ENCODE data around the gene TRAF4.

The TRAF4 gene

DNA sequence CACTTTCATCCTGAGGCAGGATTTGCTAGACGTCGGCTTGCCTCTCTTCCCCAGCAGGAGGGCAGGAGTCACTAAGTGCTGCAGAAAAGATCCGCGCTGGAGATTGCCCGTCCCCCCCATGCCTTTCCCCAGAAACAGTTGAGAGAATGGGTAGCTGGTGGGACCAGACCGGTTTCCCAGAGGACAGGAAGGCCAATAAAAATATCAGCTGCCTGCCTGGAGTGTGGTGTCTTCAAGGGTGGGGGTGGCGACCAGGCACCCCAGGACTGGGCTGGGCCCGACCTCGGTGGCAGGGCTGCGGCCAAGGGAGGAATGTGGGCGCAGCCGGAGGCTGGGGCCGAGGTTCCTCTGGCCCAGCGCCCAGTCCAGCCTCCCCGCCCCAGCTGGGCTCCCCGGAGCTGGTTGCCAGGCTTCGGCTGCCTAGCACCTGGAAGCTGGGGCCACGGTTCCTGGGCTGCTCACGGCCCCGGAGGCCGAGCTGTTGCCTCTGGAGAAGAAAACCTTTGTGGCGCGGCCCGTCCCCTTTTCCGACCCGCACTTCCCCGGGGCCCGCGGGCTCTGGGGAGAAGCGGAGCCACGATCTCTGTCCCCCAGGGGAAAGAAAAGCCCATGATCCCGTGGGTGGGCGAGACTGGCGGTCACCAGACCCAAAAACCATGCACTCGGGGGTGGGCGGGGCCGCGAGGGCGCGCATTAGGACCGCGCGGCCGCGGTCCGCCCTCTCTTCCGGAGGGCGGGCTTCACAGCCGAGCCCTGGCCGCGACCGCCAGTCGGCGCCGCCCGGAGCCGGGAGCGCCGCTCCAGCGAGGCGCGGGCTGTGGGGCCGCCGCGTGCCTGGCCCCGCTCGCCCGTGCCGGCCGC, at the start of gene TRAF4:
TSS of gene TRAF4 (plus strand) at position 769 of the 861 bp plus-strand sequence. CDS start 102 bp downstream, outside the sequence.
- DNase-seq = peak; percentile 69 to 87

DNA sequence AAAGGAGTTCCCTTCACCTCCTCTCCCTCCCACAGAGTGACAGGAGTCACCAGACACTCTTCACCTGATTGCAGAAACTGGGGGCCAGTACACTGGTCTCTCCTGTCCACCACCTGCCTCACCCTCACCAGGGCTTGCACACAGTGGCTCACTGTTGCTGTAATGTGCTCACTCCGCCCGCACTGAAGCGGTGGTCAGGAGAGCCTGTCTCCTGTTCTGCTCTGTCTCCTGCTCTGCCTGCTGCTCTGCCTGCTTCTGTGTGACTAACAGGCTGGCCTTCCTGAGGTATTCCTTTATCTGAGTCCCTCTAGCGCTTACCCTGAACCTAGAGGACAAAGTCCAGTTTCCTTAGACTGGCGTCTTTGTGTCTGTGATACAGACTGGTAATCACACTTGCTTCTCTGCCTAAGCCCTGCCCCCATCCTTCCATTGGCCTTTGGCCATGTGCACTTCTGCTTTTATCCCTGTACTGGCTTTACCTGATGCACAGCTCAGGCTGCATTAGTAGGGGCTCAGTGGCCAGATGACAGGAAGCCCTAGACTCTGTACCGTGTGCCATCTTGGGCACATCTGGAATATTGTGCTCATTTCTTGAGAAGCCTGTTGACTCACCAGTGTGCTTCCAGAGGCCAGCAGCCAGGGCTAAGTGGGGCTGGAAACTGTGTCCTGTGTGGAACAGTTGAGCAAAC, 45.4 kb upstream of the TRAF4 start:
- DNase-seq = no peak

DNA sequence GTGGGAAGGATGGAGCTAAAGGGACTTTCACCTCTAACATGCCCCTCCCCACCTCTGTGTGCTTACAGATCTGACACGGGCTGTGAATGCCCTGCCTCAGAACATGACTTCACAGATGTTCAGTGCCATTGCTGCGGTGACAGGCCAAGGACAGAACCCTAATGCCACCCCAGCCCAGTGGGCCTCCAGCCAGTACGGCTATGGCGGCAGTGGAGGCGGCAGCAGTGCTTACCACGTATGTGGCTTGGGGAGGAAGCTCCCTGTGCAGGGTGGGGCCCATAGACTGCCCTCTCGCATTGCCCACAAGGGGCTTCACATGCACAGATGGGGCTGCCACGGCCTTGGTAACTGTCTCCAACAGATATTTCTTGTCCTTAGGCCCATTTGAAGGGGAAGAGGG, 43.5 kb upstream of the TRAF4 start:
- no peak for DNase-seq

- DNase-seq = no peak
These were observed 42.9 kb upstream of the TRAF4 start for GRCh38 chr17:28700830-28701492.

- DNase-seq = no peak
These were observed 41.6 kb upstream of the TRAF4 start for GRCh38 chr17:28702026-28702751.

GRCh38 chr17:28702752-28703150, 41.1 kb upstream of the TRAF4 start:
- no peak for DNase-seq

GRCh38 chr17:28703552-28704218, 40.1 kb upstream of the TRAF4 start:
- no peak for DNase-seq

GRCh38 chr17:28704219-28704858, 39.5 kb upstream of the TRAF4 start:
- no peak for DNase-seq

DNA sequence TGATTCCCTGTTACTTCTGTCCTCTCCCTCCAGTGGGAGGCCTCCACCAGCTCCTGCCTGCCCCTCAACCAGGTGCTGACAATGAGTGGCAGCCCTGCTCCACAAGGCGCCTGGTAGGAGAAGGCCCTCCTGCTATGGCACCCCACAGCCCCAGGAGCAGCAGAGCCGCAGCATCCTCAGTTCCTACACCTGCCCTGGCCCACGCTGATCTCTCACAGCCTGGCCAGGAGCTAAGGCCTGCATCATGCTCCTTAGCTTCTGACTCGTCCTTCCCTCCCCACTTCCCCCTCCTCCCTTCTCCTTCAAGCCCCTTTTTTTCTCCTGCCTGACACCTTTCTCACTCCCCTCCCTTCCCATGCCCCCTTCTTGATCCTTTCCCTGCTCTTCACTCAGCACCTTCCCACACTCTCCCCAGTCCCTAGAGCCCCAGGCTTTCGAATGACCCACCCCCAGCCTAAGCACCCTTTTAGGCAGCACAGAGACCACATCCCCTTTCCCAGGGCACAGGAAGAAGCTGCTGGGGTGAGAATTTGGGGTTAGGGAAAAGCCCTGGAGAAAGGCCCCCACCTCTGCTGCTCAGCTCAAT, 38.6 kb upstream of the TRAF4 start:
- no peak for DNase-seq

DNA sequence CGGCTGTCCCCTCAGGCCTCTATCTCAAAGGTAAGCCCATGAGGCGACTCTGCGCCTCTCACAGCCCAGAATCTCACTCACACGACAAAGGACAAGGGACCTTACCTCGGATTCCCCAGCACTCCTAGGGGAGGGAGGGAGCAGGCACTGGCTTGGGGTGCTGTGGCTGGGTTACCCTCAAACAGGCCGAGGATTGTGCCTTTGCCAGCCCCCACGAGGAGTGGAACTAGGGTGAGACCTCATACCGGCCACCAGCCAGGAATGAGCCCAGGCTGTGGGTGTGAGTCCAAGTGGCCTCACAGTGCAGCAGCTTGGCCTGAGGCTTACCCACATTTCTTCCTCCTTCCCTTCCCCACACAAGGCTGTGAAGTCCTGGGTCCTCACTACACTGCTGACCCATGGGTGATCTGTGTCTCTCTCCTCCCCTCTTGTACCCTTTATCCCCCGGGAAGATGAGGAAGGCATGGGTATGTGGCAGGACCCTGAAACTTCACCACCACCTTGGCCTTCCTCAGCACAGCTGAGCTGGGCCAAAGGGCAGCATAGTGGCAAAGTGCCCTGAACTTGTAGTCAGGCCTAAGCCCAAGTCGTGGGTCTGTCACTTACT, 38.0 kb upstream of the TRAF4 start:
- no peak for DNase-seq

GRCh38 chr17:28706471-28707338, 37.1 kb upstream of the TRAF4 start:
- no peak for DNase-seq

DNA sequence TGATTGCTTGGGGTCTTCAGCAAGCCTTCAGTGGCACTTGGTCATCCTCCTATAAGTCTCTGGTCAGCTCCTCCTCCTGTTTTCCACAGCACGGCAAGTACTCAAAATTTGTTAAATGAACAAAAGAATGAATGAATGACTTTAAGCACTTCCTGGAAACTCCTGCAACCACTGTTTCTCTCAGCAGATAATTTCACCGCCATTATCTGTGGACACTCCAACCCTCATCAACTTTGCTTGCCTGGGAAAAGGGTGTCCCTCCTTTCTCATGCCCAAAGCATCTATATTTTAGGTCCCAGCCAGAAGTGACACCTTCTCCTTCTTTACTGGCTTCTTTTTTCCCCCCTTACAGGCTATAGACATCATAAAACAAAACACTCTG, 36.5 kb upstream of the TRAF4 start:
- no peak for DNase-seq

DNA sequence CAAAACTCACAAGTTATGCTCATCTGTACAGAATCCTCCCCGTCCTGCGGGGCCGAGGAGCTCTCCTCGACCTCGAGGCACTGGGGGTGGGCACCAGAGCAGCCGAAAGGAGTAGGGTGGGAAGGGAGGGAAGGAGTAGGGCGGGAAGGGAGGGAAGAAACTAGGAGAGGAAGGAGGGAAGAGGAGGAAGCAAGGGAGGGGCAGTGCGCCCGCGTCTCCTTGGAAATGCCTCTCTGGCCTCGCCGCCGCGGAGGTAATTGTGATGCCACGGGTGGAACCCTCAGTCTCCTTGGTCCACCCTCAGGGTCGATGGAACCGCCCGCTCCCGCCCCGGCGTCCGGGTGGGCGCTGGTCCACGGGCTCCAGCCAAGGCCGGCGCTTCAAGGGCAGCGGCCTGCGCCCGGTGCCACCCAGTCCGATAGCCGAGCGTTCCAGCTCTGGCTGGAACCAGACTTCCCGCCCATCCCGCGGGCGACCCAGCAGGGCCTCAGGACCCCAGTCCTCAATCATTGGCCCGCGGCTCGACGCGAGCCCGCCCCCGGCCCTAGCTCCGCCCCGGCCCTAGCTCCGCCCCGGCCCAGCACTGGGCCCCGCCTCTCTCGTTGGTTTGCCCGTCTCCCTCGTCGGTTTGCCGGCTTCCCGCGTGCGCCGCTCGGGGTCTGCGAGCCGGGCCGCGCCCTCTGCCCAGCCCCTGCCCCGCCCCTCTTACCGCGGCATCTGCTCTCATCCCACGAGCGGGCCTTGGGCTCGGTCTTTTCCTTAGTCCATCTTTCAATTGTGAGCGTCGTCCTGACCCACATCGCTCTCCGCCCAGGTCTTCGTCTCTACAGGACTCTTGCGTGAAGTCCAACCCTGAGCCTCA, 32.7 kb upstream of the TRAF4 start:
- peak; percentile 67 to 94 for DNase-seq

DNA sequence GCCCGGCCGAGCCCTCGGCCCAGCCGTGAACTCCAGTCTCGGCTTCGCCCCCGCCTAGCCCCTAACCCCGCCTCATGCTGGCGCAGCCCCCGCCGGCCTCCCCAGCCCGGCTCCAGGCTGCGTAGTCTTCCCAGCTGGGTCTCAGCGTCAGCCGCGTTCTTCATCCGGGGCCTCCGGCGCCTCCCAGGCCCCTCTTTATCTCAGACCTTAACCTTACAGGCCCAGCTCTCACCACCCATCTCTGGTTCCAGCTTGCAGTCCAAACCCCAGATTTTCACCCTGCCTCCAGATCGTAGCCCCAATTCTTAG, 32.1 kb upstream of the TRAF4 start, which contains the start of gene PROCA1:
TSS of gene PROCA1 (minus strand) at position 166 of the 309 bp plus-strand sequence. CDS start 228 bp downstream, outside the sequence.
- DNase-seq = no peak

DNA sequence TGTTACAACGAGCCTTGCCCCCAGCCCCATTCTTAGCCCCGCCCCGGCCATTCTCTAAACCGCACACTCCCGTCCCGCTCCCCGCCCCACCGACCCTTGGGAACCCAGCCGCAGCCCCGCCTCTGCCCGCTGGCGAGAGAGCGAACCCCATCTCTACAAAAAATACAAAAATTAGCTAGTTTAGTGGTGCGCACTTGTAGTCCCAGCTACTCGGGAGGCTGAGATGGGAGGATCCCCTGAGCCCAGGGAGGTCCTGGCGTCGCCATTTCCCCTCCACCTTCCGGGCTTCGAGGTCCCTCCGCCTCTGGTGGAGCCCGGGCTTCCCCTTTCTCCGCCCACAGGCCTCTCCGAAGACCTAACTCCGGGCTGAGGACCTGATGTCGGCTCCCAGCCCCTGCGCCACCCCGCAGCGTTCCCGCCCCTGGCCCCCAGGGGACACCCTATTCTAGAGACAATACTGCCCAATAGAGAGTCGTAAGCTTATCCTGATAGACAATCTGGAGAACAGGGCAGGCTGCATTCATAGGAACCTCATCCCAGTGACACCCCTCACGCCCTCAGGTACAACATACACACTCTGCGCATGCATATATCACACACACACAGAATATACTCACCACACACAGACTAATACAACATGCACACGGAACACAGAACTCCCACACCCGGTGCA, 31.6 kb upstream of the TRAF4 start:
- DNase-seq = no peak

DNA sequence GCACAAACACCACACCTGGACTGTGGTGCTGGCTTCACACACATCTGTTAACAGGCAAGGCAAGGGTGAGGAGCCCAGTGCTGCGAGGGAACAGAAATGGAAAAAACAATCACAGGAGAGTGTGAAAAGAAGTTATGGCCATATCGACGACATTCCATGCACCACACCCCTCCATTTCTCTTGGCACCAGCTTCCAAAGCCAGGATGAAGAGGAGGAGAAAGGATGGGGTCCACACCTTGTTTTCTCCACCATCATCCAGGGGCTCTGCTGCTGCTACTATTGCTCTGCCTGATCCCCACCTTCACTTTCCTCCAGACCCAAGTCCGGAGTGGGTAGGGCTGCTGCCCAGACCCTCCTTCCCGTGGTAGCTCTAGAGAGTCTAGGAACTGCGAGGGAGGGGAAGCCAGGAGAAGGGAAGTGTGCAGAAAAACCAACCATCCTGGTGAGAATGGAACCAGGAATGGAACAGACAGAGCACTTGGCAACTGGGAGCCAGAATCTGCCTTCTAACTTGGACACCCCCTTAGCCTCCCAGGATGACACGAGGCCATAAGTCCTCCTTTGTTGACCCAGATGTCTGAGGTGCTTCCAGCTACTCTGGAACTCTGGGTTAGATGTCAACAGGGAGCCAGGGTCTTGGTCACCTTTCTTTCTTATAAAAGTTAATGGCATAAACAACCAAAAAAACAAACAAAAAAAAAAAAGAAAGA, 31.0 kb upstream of the TRAF4 start:
- no peak for DNase-seq

GRCh38 chr17:28714281-28714680, 29.5 kb upstream of the TRAF4 start:
- no peak for DNase-seq

DNA sequence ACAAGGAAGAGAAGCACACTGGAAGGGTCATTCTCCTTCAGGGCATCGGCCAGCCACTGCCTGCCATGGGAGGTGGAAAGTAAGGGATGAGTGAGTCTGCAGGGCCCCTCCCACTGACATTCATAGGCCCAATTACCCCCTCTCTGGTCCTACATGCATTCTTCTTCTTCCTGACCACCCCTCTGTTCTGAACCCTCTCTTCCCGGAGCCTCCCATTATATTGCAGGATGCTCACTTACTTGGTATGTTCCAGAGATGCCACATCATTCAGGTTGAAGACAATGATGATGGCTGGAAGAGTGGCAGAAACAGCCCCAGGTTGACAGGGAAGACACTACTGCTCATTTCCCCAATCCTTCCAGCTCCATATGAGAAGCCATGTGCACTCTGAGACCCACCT, 28.6 kb upstream of the TRAF4 start:
- no peak for DNase-seq

Measured in NCI-H446 (cell line).